G401.6 (cell line): ENCODE results near the gene BCL10.

Experiments
- FAIRE-seq: peaks from 2 replicates; lab custom pipeline; 2012; peaks lifted over from hg19 to GRCh38; lab: Jason Lieb, UNC

The BCL10 gene

GRCh38 chr1:85220756-85221201, 55.7 kb downstream of the BCL10 start:
- no peak for FAIRE-seq

GRCh38 chr1:85219853-85220610, 56.4 kb downstream of the BCL10 start:
- no peak for FAIRE-seq

GRCh38 chr1:85216697-85217096, 59.7 kb downstream of the BCL10 start:
- no peak for FAIRE-seq
